Eye (tissue), 1 donor: ENCODE data around the gene ELK4.

Source experiments
- DNase-seq: peaks from one replicate; pipeline ENCODE4 v3.0.0-alpha.2; 2015

ELK4 gene

GRCh38 chr1:205578780-205579571 lies 52.8 kb downstream of the ELK4 start:
- no peak for DNase-seq

GRCh38 chr1:205577874-205578658 lies 53.7 kb downstream of the ELK4 start:
- no peak for DNase-seq

- no peak for DNase-seq
These were observed 54.7 kb downstream of the ELK4 start for GRCh38 chr1:205576805-205577761.

GRCh38 chr1:205576011-205576410 lies 55.8 kb downstream of the ELK4 start:
- DNase-seq = no peak

- no peak for DNase-seq
These were observed 56.4 kb downstream of the ELK4 start for GRCh38 chr1:205575294-205575885.

- DNase-seq = no peak
These were observed 59.4 kb downstream of the ELK4 start for GRCh38 chr1:205572421-205572820.

GRCh38 chr1:205571747-205572146 lies 60.1 kb downstream of the ELK4 start:
- no peak for DNase-seq

- no peak for DNase-seq
These were observed 60.8 kb downstream of the ELK4 start for GRCh38 chr1:205570796-205571537.

GRCh38 chr1:205570173-205570501 lies 61.7 kb downstream of the ELK4 start:
- DNase-seq = no peak

- peak; percentile 45 for DNase-seq
These were observed 62.2 kb downstream of the ELK4 start for GRCh38 chr1:205569411-205570172.

GRCh38 chr1:205568469-205569361 lies 63.1 kb downstream of the ELK4 start:
- DNase-seq = peak; percentile 48

GRCh38 chr1:205568135-205568468 lies 63.7 kb downstream of the ELK4 start:
- no peak for DNase-seq

GRCh38 chr1:205567716-205568115 lies 64.1 kb downstream of the ELK4 start:
- no peak for DNase-seq

GRCh38 chr1:205565799-205566198 lies 66.0 kb downstream of the ELK4 start:
- DNase-seq = no peak

- no peak for DNase-seq
These were observed 67.8 kb downstream of the ELK4 start for GRCh38 chr1:205563927-205564441.

GRCh38 chr1:205561501-205562203 lies 70.2 kb downstream of the ELK4 start:
- DNase-seq = no peak
